ENCODE measurements around the gene ZNRF1. TPM values are rescaled to one million over a fixed set of nuclear protein-coding genes. Genes with fewer than 3 reads are reported as not detected.

Gene ZNRF1
- total RNA-seq, 2 experiments from 2014 or later: 40.9 to 45.6 TPM

- intact Hi-C loops (cut with micrococcal nuclease): no loop called here
- Mint-ChIP-seq H3K4me1 (ENCODE audit: low read depth) (peaks cover 30% of the 10 kb centered on the region), H3K4me3 (no peak overlapping the region), H3K27me3 (no peaks in the 10 kb centered on the region), H3K36me3 (no peaks in the 10 kb centered on the region), H3K9me3 (no peaks in the 10 kb centered on the region), H3K27ac (no peak overlapping the region)
- ChIA-PET CTCF (interaction anchor here (0.6 to 2.5 kb wide), 4 partner anchors 9 to 64 kb away, joined by 3 to 12 read pairs (median 4); no protein-coding TSS in a partner anchor), POLR2A (interaction anchor here (0.7 to 1.4 kb wide), 2 partner anchors 19 to 39 kb away, joined by 3 to 6 read pairs; no protein-coding TSS in a partner anchor)
- DNase-seq: no peak
These were observed 72.8 kb downstream of the ZNRF1 start for GRCh38 chr16:75071621-75072020.

GRCh38 chr16:75072239-75072947, 73.6 kb downstream of the ZNRF1 start:
- no peak for DNase-seq
- no peak overlapping the region for H3K4me3 Mint-ChIP-seq
- no peaks in the 10 kb centered on the region for H3K36me3 Mint-ChIP-seq
- H3K9me3 Mint-ChIP-seq: no peaks in the 10 kb centered on the region
- no peak overlapping the region for H3K27ac Mint-ChIP-seq
- peaks cover 36% of the 10 kb centered on the region for H3K4me1 Mint-ChIP-seq (ENCODE audit: low read depth)
- POLR2A ChIA-PET: interaction anchor here (0.7 to 1.4 kb wide), 5 partner anchors 12 to 64 kb away, joined by 3 to 6 read pairs (median 3); no protein-coding TSS in a partner anchor
- intact Hi-C loops (cut with micrococcal nuclease): no loop called here
- no peaks in the 10 kb centered on the region for H3K27me3 Mint-ChIP-seq
- CTCF ChIA-PET: interaction anchor here (0.8 to 2.5 kb wide), 3 partner anchors 10 to 64 kb away, joined by 3 to 12 read pairs (median 4); no protein-coding TSS in a partner anchor

- no peak for DNase-seq
- intact Hi-C loops (cut with micrococcal nuclease): no loop called here
- CTCF ChIA-PET: interaction anchor here (1.8 kb wide), 1 partner anchor 37 kb away, joined by 27 read pairs; no protein-coding TSS in a partner anchor
- peak overlapping the region; percentile 57 for H3K27ac Mint-ChIP-seq
- peaks cover 42% of the 10 kb centered on the region for H3K4me1 Mint-ChIP-seq (ENCODE audit: low read depth)
- no peaks in the 10 kb centered on the region for H3K9me3 Mint-ChIP-seq
- POLR2A ChIA-PET: interaction anchor here (1.3 to 2.4 kb wide), 4 partner anchors 9 to 38 kb away, joined by 3 to 11 read pairs (median 6); no protein-coding TSS in a partner anchor
- no peak overlapping the region for H3K4me3 Mint-ChIP-seq
- H3K27me3 Mint-ChIP-seq: no peaks in the 10 kb centered on the region
- H3K36me3 Mint-ChIP-seq: no peaks in the 10 kb centered on the region
These were observed 74.9 kb downstream of the ZNRF1 start for GRCh38 chr16:75073545-75074303.

- ChIA-PET POLR2A (interaction anchor here (1.0 to 2.4 kb wide), 6 partner anchors 10 to 76 kb away, joined by 3 to 11 read pairs (median 6); partner anchors contain the start of gene ZNRF1), CTCF (interaction anchor here (0.6 to 1.8 kb wide), 5 partner anchors 9 to 36 kb away, joined by 3 to 27 read pairs (median 4); no protein-coding TSS in a partner anchor)
- Mint-ChIP-seq H3K27ac (peak overlapping the region; percentile 57), H3K4me1 (ENCODE audit: low read depth) (peaks cover 42% of the 10 kb centered on the region), H3K4me3 (no peak overlapping the region), H3K27me3 (no peaks in the 10 kb centered on the region), H3K36me3 (no peaks in the 10 kb centered on the region), H3K9me3 (no peaks in the 10 kb centered on the region)
- intact Hi-C loops (cut with micrococcal nuclease): no loop called here
- no peak for DNase-seq
These were observed 75.5 kb downstream of the ZNRF1 start for GRCh38 chr16:75074304-75074793.

GRCh38 chr16:75074920-75075687, 76.3 kb downstream of the ZNRF1 start:
- peak overlapping the region; percentile 91 for H3K27ac Mint-ChIP-seq
- no peaks in the 10 kb centered on the region for H3K9me3 Mint-ChIP-seq
- peak overlapping the region; percentile 52 for H3K4me3 Mint-ChIP-seq
- intact Hi-C loops (cut with micrococcal nuclease): loop anchor here (1.0 kb wide), 4 partner anchors 10 to 63 kb away; no protein-coding TSS in a partner anchor
- H3K27me3 Mint-ChIP-seq: no peaks in the 10 kb centered on the region
- no peaks in the 10 kb centered on the region for H3K36me3 Mint-ChIP-seq
- peaks cover 42% of the 10 kb centered on the region for H3K4me1 Mint-ChIP-seq (ENCODE audit: low read depth)
- CTCF ChIA-PET: interaction anchor here (0.6 to 2.7 kb wide), 7 partner anchors 10 to 77 kb away, joined by 3 to 27 read pairs (median 4); partner anchors contain the start of gene ZNRF1
- peak; percentile 93 for DNase-seq
- POLR2A ChIA-PET: interaction anchor here (1.0 to 2.4 kb wide), 6 partner anchors 10 to 77 kb away, joined by 3 to 11 read pairs (median 6); partner anchors contain the start of gene ZNRF1

GRCh38 chr16:75075688-75076268, 77.0 kb downstream of the ZNRF1 start:
- CTCF ChIA-PET: interaction anchor here (1.0 to 2.7 kb wide), 6 partner anchors 11 to 77 kb away, joined by 3 to 27 read pairs (median 6); partner anchors contain the start of gene ZNRF1
- Mint-ChIP-seq H3K4me1 (ENCODE audit: low read depth) (peaks cover 42% of the 10 kb centered on the region), H3K27ac (peak overlapping the region; percentile 91), H3K27me3 (no peaks in the 10 kb centered on the region), H3K9me3 (no peaks in the 10 kb centered on the region), H3K4me3 (peak overlapping the region; percentile 52), H3K36me3 (no peaks in the 10 kb centered on the region)
- intact Hi-C loops (cut with micrococcal nuclease): loop anchor here (1.0 kb wide), 4 partner anchors 10 to 63 kb away; no protein-coding TSS in a partner anchor
- POLR2A ChIA-PET: interaction anchor here (1.0 to 2.4 kb wide), 4 partner anchors 11 to 77 kb away, joined by 3 to 11 read pairs (median 8); partner anchors contain the start of gene ZNRF1
- DNase-seq: no peak

GRCh38 chr16:75078886-75079285, 80.1 kb downstream of the ZNRF1 start:
- H3K9me3 Mint-ChIP-seq: no peaks in the 10 kb centered on the region
- H3K27me3 Mint-ChIP-seq: no peaks in the 10 kb centered on the region
- intact Hi-C loops (cut with micrococcal nuclease): no loop called here
- no peak overlapping the region for H3K4me3 Mint-ChIP-seq
- no peaks in the 10 kb centered on the region for H3K36me3 Mint-ChIP-seq
- peaks cover 40% of the 10 kb centered on the region for H3K4me1 Mint-ChIP-seq (ENCODE audit: low read depth)
- DNase-seq: no peak
- no peak overlapping the region for H3K27ac Mint-ChIP-seq
- POLR2A ChIA-PET: no interaction called here
- CTCF ChIA-PET: interaction anchor here (1.1 kb wide), 1 partner anchor 81 kb away, joined by 3 read pairs; no protein-coding TSS in a partner anchor

GRCh38 chr16:75079346-75079926, 80.6 kb downstream of the ZNRF1 start:
- no peaks in the 10 kb centered on the region for H3K36me3 Mint-ChIP-seq

GRCh38 chr16:75080205-75081029, 81.6 kb downstream of the ZNRF1 start:
- no peaks in the 10 kb centered on the region for H3K9me3 Mint-ChIP-seq
- no peak overlapping the region for H3K27ac Mint-ChIP-seq
- DNase-seq: no peak
- peaks cover 27% of the 10 kb centered on the region for H3K4me1 Mint-ChIP-seq (ENCODE audit: low read depth)
- no peak overlapping the region for H3K4me3 Mint-ChIP-seq
- peaks cover 4% of the 10 kb centered on the region for H3K36me3 Mint-ChIP-seq
- no peaks in the 10 kb centered on the region for H3K27me3 Mint-ChIP-seq
- POLR2A ChIA-PET: no interaction called here
- CTCF ChIA-PET: interaction anchor here (0.9 kb wide), 1 partner anchor 10 kb away, joined by 4 read pairs; no protein-coding TSS in a partner anchor
- intact Hi-C loops (cut with micrococcal nuclease): no loop called here

More at GRCh38 chr16:75079346-75079926, 80.6 kb downstream of the ZNRF1 start:
- CTCF ChIA-PET: interaction anchor here (0.7 to 0.9 kb wide), 2 partner anchors 11 to 42 kb away, joined by 3 to 4 read pairs; no protein-coding TSS in a partner anchor
- POLR2A ChIA-PET: no interaction called here
- Mint-ChIP-seq H3K4me3 (no peak overlapping the region), H3K9me3 (no peaks in the 10 kb centered on the region), H3K27me3 (no peaks in the 10 kb centered on the region), H3K27ac (no peak overlapping the region), H3K4me1 (ENCODE audit: low read depth) (peaks cover 35% of the 10 kb centered on the region)
- no peak for DNase-seq
- intact Hi-C loops (cut with micrococcal nuclease): no loop called here
